Calu3 (cell line): ENCODE results near the gene CALM1. TPM values are rescaled to one million over a fixed set of nuclear protein-coding genes. Genes with fewer than 3 reads are reported as not detected.
"Not testable (repeated sequence)": the region's sequence is repeated elsewhere in the genome, so short reads cannot be mapped to it uniquely, and the experiment has no call there.

Experiments
- BruUV-seq: library from RNA; stranded (reverse); fragments of 400-500 nt; replicated peaks from 2 replicates; lab custom pipeline; 2021; lab: Mats Ljungman, UMichigan
- CTCF ChIA-PET: fragments of 300-600 bp; sonication (Branson Sonifier 250); formaldehyde crosslinking; loops from one replicate; lab custom pipeline; 2022; ENCODE audit warnings: antibody characterized with exemption; lab: Charles Lee
- DNase-seq: peaks from one replicate; pipeline ENCODE4 v3.0.0; 2022
- H3K27ac Mint-ChIP-seq: one replicate; pipeline ENCODE4 v1.8.0; 2022; ENCODE audit warnings: mixed read lengths; ENCODE audit not compliant: unreplicated experiment
- H3K27me3 Mint-ChIP-seq: one replicate; pipeline ENCODE4 v1.8.0; 2022; ENCODE audit warnings: mixed read lengths; ENCODE audit not compliant: unreplicated experiment
- H3K36me3 Mint-ChIP-seq: one replicate; pipeline ENCODE4 v1.8.0; 2022; ENCODE audit warnings: mild to moderate bottlenecking, moderate library complexity, mixed read lengths; ENCODE audit not compliant: insufficient read depth, unreplicated experiment
- H3K4me1 Mint-ChIP-seq: one replicate; pipeline ENCODE4 v1.8.0; 2022; ENCODE audit warnings: mild to moderate bottlenecking, low read depth, mixed read lengths; ENCODE audit not compliant: unreplicated experiment
- H3K4me3 Mint-ChIP-seq: one replicate; pipeline ENCODE4 v1.8.0; 2022; ENCODE audit warnings: mild to moderate bottlenecking, low read depth, moderate library complexity, mixed read lengths; ENCODE audit not compliant: unreplicated experiment
- H3K9me3 Mint-ChIP-seq: one replicate; pipeline ENCODE4 v1.8.0; 2022; ENCODE audit warnings: low read depth, mixed read lengths; ENCODE audit not compliant: unreplicated experiment
- intact Hi-C: fragments of 100-400 bp; cut with micrococcal nuclease; formaldehyde crosslinking; loops from one replicate; pipeline ENCODE4 v1.10.0; 2022; ENCODE audit not compliant: unreplicated experiment
- total RNA-seq: library from RNA; stranded (reverse); gene quantifications from 2 replicates; pipeline ENCODE4 v1.2.3, GENCODE V29; 2022
- TF ChIP-seq, protein P1 (sequence below): fragments of 200-600 bp; IDR thresholded peaks from one replicate; pipeline ENCODE4 v1.8.0; 2022; ENCODE audit warnings: antibody characterized with exemption; ENCODE audit not compliant: unreplicated experiment

The CALM1 gene
- total RNA-seq, 1 experiment from 2014 or later, result 242 TPM

DNA sequence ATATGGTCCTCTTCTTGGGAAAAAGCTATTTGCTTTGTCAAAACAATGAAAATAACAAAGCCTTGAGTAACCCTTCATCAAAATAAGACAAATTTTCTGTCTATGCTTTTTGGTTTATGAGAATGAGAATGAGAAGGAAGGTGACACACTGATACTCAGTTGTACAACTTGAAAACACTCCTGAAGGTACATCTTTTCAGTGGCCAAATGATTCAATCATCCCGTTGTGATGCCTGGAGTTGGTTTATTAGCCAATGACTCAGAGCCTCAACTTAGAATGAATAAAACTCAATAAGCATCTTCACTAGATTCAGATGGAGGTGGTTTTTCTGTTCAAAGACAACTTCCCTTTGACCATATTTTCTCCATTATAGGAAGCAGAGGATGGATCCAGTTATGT is 7.8 kb upstream of the CALM1 start:
- TF ChIP-seq, protein P1, sequence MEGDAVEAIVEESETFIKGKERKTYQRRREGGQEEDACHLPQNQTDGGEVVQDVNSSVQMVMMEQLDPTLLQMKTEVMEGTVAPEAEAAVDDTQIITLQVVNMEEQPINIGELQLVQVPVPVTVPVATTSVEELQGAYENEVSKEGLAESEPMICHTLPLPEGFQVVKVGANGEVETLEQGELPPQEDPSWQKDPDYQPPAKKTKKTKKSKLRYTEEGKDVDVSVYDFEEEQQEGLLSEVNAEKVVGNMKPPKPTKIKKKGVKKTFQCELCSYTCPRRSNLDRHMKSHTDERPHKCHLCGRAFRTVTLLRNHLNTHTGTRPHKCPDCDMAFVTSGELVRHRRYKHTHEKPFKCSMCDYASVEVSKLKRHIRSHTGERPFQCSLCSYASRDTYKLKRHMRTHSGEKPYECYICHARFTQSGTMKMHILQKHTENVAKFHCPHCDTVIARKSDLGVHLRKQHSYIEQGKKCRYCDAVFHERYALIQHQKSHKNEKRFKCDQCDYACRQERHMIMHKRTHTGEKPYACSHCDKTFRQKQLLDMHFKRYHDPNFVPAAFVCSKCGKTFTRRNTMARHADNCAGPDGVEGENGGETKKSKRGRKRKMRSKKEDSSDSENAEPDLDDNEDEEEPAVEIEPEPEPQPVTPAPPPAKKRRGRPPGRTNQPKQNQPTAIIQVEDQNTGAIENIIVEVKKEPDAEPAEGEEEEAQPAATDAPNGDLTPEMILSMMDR, result no peak
- intact Hi-C loops, result no loop called here
- no peak for DNase-seq
- Mint-ChIP-seq H3K4me3 (no peak overlapping the region), H3K4me1 (no peaks in the 10 kb centered on the region), H3K27ac (no peak overlapping the region), H3K9me3 (no peaks in the 10 kb centered on the region), H3K36me3 (no peaks in the 10 kb centered on the region), H3K27me3 (no peaks in the 10 kb centered on the region)
- CTCF ChIA-PET, result no interaction called here
- no TSS peak for BruUV-seq

DNA sequence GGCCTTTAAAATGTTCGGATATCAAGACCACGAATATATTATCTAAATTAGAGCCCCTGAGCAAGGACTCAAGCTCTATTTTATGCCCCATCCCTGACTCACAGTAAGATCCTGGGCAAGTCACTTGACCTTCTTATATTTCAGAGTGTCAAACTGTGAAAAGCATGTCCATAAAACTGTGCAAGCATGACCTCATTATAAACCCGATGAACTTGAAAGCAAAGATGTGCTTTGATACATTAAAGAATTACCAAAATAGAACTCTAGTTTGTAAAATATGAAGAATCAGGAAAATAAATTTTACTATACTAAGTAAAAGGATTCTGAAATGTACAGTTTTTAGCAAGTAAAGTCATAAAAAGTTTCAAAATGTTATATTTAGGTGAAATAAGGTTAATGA is 2.9 kb upstream of the CALM1 start:
- Mint-ChIP-seq H3K27me3 (no peaks in the 10 kb centered on the region), H3K9me3 (no peaks in the 10 kb centered on the region), H3K4me3 (no peak overlapping the region), H3K27ac (no peak overlapping the region), H3K36me3 (peaks cover 29% of the 10 kb centered on the region), H3K4me1 (no peaks in the 10 kb centered on the region)
- intact Hi-C loops, result no loop called here
- DNase-seq, result no peak
- BruUV-seq, result no TSS peak
- TF ChIP-seq, protein P1, result no peak
- CTCF ChIA-PET, result no interaction called here

DNA sequence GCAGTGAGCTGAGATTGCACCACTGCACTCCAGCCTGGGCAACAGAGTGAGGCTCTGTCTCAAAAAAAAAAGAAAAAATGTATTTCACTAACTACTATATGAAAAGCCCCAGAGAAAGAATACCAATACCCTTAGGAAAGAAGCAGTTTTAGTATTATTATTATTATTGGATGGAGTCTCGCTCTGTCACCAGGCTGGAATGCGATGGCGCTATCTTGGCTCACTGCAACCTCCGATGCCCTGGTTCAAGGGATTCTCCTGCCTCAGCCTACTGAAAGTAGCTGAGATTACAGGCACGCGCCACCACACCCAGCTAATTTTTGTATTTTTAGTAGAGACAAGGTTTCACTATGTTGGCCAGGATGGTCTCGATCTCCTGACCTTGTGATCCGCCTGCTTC is 2.0 kb upstream of the CALM1 start:
- H3K4me1 Mint-ChIP-seq, H3K27ac Mint-ChIP-seq, DNase-seq, H3K9me3 Mint-ChIP-seq, H3K4me3 Mint-ChIP-seq, H3K27me3 Mint-ChIP-seq, BruUV-seq, CTCF ChIA-PET: not testable (repeated sequence)
- intact Hi-C loops, result loop anchor here (5.0 kb wide), 1 partner anchor 118 kb away; no protein-coding TSS in a partner anchor
- peaks cover 29% of the 10 kb centered on the region for H3K36me3 Mint-ChIP-seq

DNA sequence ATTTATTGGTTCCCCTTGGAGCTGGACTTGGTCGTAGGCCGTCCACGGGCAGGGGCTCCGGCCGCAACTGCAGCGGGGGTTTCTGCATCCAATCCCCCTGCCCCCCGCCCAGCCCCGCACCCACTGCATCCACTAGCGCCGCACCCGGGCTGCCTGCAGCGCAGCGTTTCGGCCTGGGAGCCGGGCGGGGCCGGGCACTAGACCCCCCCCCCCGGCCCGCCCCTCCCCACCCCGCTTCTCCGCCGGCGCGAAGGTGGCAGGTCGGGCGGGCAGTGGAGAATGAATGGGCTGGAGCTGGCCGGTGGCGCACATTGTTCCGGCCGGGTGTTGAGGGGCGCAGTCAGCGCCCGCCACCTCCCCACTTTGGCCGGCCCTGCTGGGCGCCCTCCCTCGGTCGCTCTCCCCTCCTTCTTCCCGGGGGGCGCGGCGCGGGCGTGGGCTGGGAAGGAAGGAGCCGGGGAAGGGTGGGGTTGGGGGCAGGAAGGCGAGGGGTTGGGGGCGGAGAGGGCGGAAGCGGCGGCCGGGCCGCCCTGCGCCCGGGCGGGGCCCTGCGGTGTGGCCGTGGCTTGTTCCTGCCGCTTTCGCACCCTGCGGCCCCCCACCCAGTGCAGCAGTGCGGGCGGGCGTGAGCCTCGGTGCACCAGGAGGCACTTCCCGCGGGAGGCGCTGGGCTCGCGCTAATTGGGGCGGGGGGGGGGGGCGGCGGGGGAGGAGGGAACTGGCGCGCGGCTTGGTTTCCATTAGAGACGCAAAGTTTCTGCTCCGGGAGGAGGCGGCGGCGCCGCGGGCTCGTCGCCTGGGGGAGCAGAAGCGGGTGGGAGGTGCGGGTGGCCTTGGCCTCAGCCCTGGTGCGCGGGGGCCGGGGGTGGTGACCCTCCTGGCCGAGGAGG is 841 bp downstream of the CALM1 start:
- no peaks in the 10 kb centered on the region for H3K27me3 Mint-ChIP-seq
- TF ChIP-seq, protein P1, result no peak
- intact Hi-C loops, result loop anchor here (2.0 to 5.0 kb wide), 3 partner anchors 97 to 203 kb away; no protein-coding TSS in a partner anchor
- H3K4me1 Mint-ChIP-seq, result peaks cover 11% of the 10 kb centered on the region
- H3K27ac Mint-ChIP-seq, result peak overlapping the region; percentile 94
- CTCF ChIA-PET, result interaction anchor here (0.6 to 1.3 kb wide), 2 partner anchors 96 to 97 kb away, joined by 3 to 8 read pairs; no protein-coding TSS in a partner anchor
- peaks cover 55% of the 10 kb centered on the region for H3K36me3 Mint-ChIP-seq
- H3K9me3 Mint-ChIP-seq, result no peaks in the 10 kb centered on the region
- DNase-seq, result peak; percentile 55
- no TSS peak for BruUV-seq
- peak overlapping the region; percentile 85 for H3K4me3 Mint-ChIP-seq
